H1 (cell line): ENCODE measurements around the gene HMCES. TPM values are rescaled to one million over a fixed set of nuclear protein-coding genes. Genes with fewer than 3 reads are reported as not detected.
A peak's percentile ranks its signal among the peaks of the same experiment; 100 is the strongest.

Experiments used
- CTCF ChIA-PET: fragments of 300-600 bp; sonication (Branson Sonifier 250); formaldehyde crosslinking; loops from one replicate; lab custom pipeline; 2021; ENCODE audit not compliant: partially characterized antibody; lab: Charles Lee
- POLR2A ChIA-PET: fragments of 300-600 bp; sonication (Branson Sonifier 250); formaldehyde crosslinking; loops from one replicate; lab custom pipeline; 2021; ENCODE audit warnings: inconsistent platforms; ENCODE audit not compliant: partially characterized antibody; lab: Charles Lee
- DNase-seq, 2 experiments: peaks; one replicate each; pipeline versions ENCODE4 v3.0.0 to v3.0.0-alpha.2; 2010 to 2022; ENCODE audit warnings: low spot score in 2 of 2, low read depth in 1 of 2, mixed read lengths in 1 of 2
- FAIRE-seq: peaks from 2 replicates; lab custom pipeline; 2011; peaks lifted over from hg19 to GRCh38; lab: Jason Lieb, UNC
- H2AFZ ChIP-seq: 2 replicates; pipeline ENCODE4 v1.8.1; 2012; ENCODE audit warnings: low read length, inconsistent platforms
- H2AK5ac ChIP-seq: 2 replicates; pipeline ENCODE4 v1.6.1; 2013; ENCODE audit warnings: low read depth, low read length
- H2BK120ac ChIP-seq: replicated peaks from 2 replicates; pipeline ENCODE3; 2013; ENCODE audit warnings: low read depth, low read length, inconsistent platforms
- H2BK12ac ChIP-seq: 2 replicates; pipeline ENCODE4 v1.6.1; 2013; ENCODE audit warnings: low read depth, low read length
- H2BK15ac ChIP-seq: 2 replicates; pipeline ENCODE4 v1.6.1; 2013; ENCODE audit warnings: low read length
- H2BK20ac ChIP-seq: 2 replicates; pipeline ENCODE4 v1.6.1; 2013; ENCODE audit warnings: low read length
- H2BK5ac ChIP-seq: 2 replicates; pipeline ENCODE4 v1.6.1; 2013; ENCODE audit warnings: low read depth, low read length
- H3K14ac ChIP-seq: 2 replicates; pipeline ENCODE4 v1.6.1; 2013; ENCODE audit warnings: inconsistent platforms; ENCODE audit not compliant: insufficient read length
- H3K18ac ChIP-seq: 2 replicates; pipeline ENCODE4 v1.6.1; 2013; ENCODE audit warnings: low read length; ENCODE audit errors: extremely low read depth
- H3K23ac ChIP-seq: 2 replicates; pipeline ENCODE4 v1.6.1; 2013; ENCODE audit warnings: inconsistent platforms; ENCODE audit not compliant: insufficient read length
- H3K23me2 ChIP-seq: 2 replicates; pipeline ENCODE4 v1.6.1; 2013; ENCODE audit warnings: low read depth, low read length
- H3K27ac ChIP-seq: 2 replicates; pipeline ENCODE4 v1.6.1; 2011; ENCODE audit warnings: low read depth, low read length, inconsistent platforms
- H3K27me3 ChIP-seq, 4 experiments: replicated peaks in 1 of 4; 1 replicate in 1 of 4; 2 replicates in 3 of 4; pipeline versions ENCODE4 v1.6.1 to v1.8.1; 2011 to 2013; ENCODE audit warnings: low read length in 3 of 4, mild to moderate bottlenecking in 3 of 4, inconsistent platforms in 2 of 4, mixed read lengths in 2 of 4, moderate library complexity in 1 of 4; ENCODE audit not compliant: control insufficient read depth in 3 of 4, insufficient read depth in 3 of 4; ENCODE audit errors: extremely low read depth in 1 of 4
- H3K36me3 ChIP-seq, 4 experiments: 2 replicates each; pipeline versions ENCODE4 v1.6.1 to v1.8.1; 2011 to 2013; ENCODE audit warnings: mild to moderate bottlenecking in 4 of 4, low read length in 3 of 4, moderate library complexity in 2 of 4, control low read depth in 1 of 4, inconsistent platforms in 1 of 4; ENCODE audit not compliant: insufficient read depth in 4 of 4, control insufficient read depth in 2 of 4
- H3K4ac ChIP-seq: replicated peaks from 2 replicates; pipeline ENCODE3; 2013; ENCODE audit warnings: low read length, low read depth, mixed read lengths, inconsistent platforms; ENCODE audit not compliant: insufficient read length
- H3K4me1 ChIP-seq, 4 experiments: replicated peaks in 1 of 4; 1 replicate in 1 of 4; 2 replicates in 3 of 4; pipeline versions ENCODE4 v1.6.1 to v1.8.1; 2011 to 2013; ENCODE audit warnings: low read length in 3 of 4, inconsistent platforms in 2 of 4, mixed read lengths in 1 of 4; ENCODE audit not compliant: insufficient read depth in 4 of 4, control insufficient read depth in 3 of 4
- H3K4me2 ChIP-seq, 2 experiments: 2 replicates each; pipeline versions ENCODE4 v1.6.1 to v1.8.1; 2011 to 2013; ENCODE audit warnings: low read depth in 2 of 2, low read length in 2 of 2, control low read depth in 1 of 2, inconsistent platforms in 1 of 2, mild to moderate bottlenecking in 1 of 2; ENCODE audit not compliant: insufficient read depth in 1 of 2
- H3K4me3 ChIP-seq, 4 experiments: fragments of 200-600, 300-600 bp in 1 of 4; sonication (generic), shearing (Covaris generic), sonication (Bioruptor Twin) in 1 of 4; 2 replicates each; pipeline versions ENCODE4 v1.5.1 to v1.8.1; 2011 to 2016; ENCODE audit warnings: low read length in 4 of 4, low read depth in 3 of 4, control low read depth in 2 of 4, inconsistent platforms in 2 of 4, mild to moderate bottlenecking in 2 of 4, mixed read lengths in 1 of 4, moderate library complexity in 1 of 4; ENCODE audit not compliant: insufficient read depth in 2 of 4; ENCODE audit errors: extremely low read depth in 1 of 4
- H3K56ac ChIP-seq: replicated peaks from 2 replicates; pipeline ENCODE3; 2013; ENCODE audit warnings: low read depth, mild to moderate bottlenecking, mixed read lengths, low read length, inconsistent platforms; ENCODE audit not compliant: insufficient read length
- H3K79me1 ChIP-seq: 2 replicates; pipeline ENCODE4 v1.6.1; 2013; ENCODE audit warnings: low read depth, low read length, control low read depth
- H3K79me2 ChIP-seq, 2 experiments: 2 replicates each; pipeline versions ENCODE4 v1.6.1 to v1.8.1; 2012 to 2013; ENCODE audit warnings: low read length in 2 of 2, mild to moderate bottlenecking in 2 of 2, inconsistent platforms in 1 of 2; ENCODE audit not compliant: insufficient read depth in 2 of 2, control insufficient read depth in 1 of 2
- H3K9ac ChIP-seq, 4 experiments: replicated peaks in 1 of 4; 1 replicate in 1 of 4; 2 replicates in 3 of 4; pipeline versions ENCODE4 v1.6.1 to v1.8.1; 2011 to 2013; ENCODE audit warnings: low read depth in 3 of 4, low read length in 3 of 4, control low read depth in 2 of 4, mild to moderate bottlenecking in 2 of 4, moderate library complexity in 2 of 4, inconsistent platforms in 1 of 4; ENCODE audit errors: extremely low read depth in 1 of 4
- H3K9me3 ChIP-seq, 2 experiments: 2 replicates each; pipeline versions ENCODE4 v1.6.1 to v1.8.1; 2012 to 2013; ENCODE audit warnings: mild to moderate bottlenecking in 2 of 2, moderate library complexity in 2 of 2, control low read depth in 1 of 2, inconsistent platforms in 1 of 2, low read depth in 1 of 2, low read length in 1 of 2, mixed read lengths in 1 of 2; ENCODE audit not compliant: insufficient read depth in 2 of 2
- H4K20me1 ChIP-seq, 2 experiments: replicated peaks in 1 of 2; 2 replicates each; pipeline versions ENCODE3 to v1.8.1; 2011 to 2013; ENCODE audit warnings: inconsistent platforms in 2 of 2, low read length in 2 of 2, mild to moderate bottlenecking in 1 of 2; ENCODE audit not compliant: insufficient read depth in 2 of 2, control insufficient read depth in 1 of 2
- H4K5ac ChIP-seq: 2 replicates; pipeline ENCODE4 v1.6.1; 2013; ENCODE audit warnings: low read length, low read depth, mixed read lengths, inconsistent platforms; ENCODE audit not compliant: insufficient read length
- H4K8ac ChIP-seq: 2 replicates; pipeline ENCODE4 v1.8.0; 2013; ENCODE audit warnings: mild to moderate bottlenecking, moderate library complexity, low read length, inconsistent platforms; ENCODE audit not compliant: insufficient read depth; ENCODE audit errors: extremely low read depth
- H4K91ac ChIP-seq: replicated peaks from 2 replicates; pipeline ENCODE3; 2013; ENCODE audit warnings: low read length, mixed read lengths, inconsistent platforms; ENCODE audit not compliant: insufficient read length
- EGR1 ChIP-seq: IDR thresholded peaks from 2 replicates; pipeline ENCODE4 v1.6.1; 2011; ENCODE audit warnings: low read depth, low read length, borderline replicate concordance
- HDAC6 ChIP-seq: IDR thresholded peaks from one replicate; pipeline ENCODE4 v1.7.1; 2012; ENCODE audit warnings: low read depth, mild to moderate bottlenecking, inconsistent platforms, low read length, moderate library complexity
- POLR2AphosphoS5 ChIP-seq: IDR thresholded peaks from 2 replicates; pipeline ENCODE4 v1.6.1; 2011; ENCODE audit warnings: low read depth, low read length
- RFX5 ChIP-seq: IDR thresholded peaks from 2 replicates; pipeline ENCODE4 v1.6.1; 2011; ENCODE audit warnings: low read depth, low read length, improper control_type of control experiment, borderline replicate concordance
- SIRT6 ChIP-seq: IDR thresholded peaks from one replicate; pipeline ENCODE4 v1.7.1; 2012; ENCODE audit warnings: low read length, inconsistent platforms
- SP1 ChIP-seq: IDR thresholded peaks from 2 replicates; pipeline ENCODE4 v1.6.1; 2011; ENCODE audit warnings: low read depth, low read length
- WGBS, 2 experiments: shearing (Covaris generic) in 1 of 2; methylation state at CpG; one replicate each; pipeline versions ENCODE4 v1.1.6 to v1.1.7; 2013 to 2015; ENCODE audit warnings: low lambda C conversion rate in 2 of 2, mixed read lengths in 2 of 2, inconsistent platforms in 1 of 2, low coverage in 1 of 2, missing lambda C conversion rate in 1 of 2; ENCODE audit not compliant: insufficient replicate concordance in 2 of 2, insufficient coverage in 1 of 2, insufficient read length in 1 of 2; ENCODE audit errors: extremely low coverage in 1 of 2, missing lambda C conversion rate in 1 of 2; 5-methylcytosine and 5-hydroxymethylcytosine counted together
- polyA plus RNA-seq, 7 experiments: library from polyadenylated mRNA; depleted of rRNA in 3 of 7; stranded (reverse) in 5 of 7; unstranded in 2 of 7; fragments of >200 nt in 5 of 7; fragments of 200-250 nt in 2 of 7; gene quantifications; 1 replicate in 5 of 7; 2 replicates in 1 of 7; 4 replicates in 1 of 7; pipeline versions ENCODE4 v1.2.1 to v1.2.3, GENCODE V29; 2011 to 2013; ENCODE audit warnings: missing spikeins in 2 of 7, mixed read lengths in 2 of 7
- total RNA-seq: library from RNA; stranded (reverse); fragmentation: NEBNext Ultra II Directional; extraction: Animal tissue kit (Norgen Biotek cat#: 25700); gene quantifications from 2 replicates; pipeline ENCODE4 v1.2.1, GENCODE V29; 2021

Gene HMCES
- total and polyA plus RNA-seq, 2 of the 8 experiments (the other 6 are each of a cell fraction or from before 2014, with no cell fraction given) = 27.6 to 49.5 TPM

DNA sequence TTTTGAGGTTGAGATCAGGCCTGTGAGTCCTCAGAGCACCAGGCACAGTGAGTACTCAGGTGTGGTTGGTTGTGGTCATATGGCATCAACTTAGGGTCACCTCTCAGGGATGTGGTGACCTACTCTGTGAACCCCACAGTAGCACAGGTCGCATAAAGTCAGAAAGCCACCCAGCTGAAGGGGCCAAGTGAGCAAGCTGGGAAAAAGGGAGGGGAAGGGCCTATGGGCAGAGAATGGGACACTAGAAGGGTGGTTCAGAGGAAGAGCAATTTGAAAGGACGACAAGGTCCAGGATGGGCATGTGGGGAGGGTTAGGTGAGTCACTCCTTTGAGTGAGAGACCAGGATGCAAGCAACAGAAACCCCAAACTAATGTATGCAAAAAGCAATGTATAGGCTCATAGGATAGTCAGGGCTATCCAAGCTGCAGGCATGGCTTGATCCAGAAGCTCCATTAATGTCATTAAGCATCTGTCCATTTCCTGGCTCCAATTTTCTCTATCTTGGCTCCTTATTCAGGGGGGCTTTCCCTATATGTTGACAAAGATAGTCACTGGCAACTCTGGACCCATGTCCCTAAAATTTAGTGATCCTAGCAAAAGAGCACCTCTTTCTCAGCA, 33.5 kb downstream of the HMCES start:
- Histone ChIP-seq H3K79me2 (peaks cover 0 to 6% of the 10 kb centered on the region in 2 experiments; a peak in 1 of 4 replicates), H3K27ac (no peak overlapping the region), H2BK120ac (no peak overlapping the region), H3K4me3 (no peak overlapping the region), H2AFZ (no peak overlapping the region), H3K9me3 (no peaks in the 10 kb centered on the region), H3K23ac (no peak overlapping the region), H3K56ac (no peak overlapping the region), H3K9ac (no peak overlapping the region), H4K8ac (no peak overlapping the region), H2BK12ac (no peak overlapping the region; the same call in 1 of the 2 replicates), H3K4ac (no peak overlapping the region), H3K36me3 (no peaks in the 10 kb centered on the region)
- 85% methylated on average over 2 of the region's 2 CpGs; no CpG with 5 or more reads in 1 of the 2 experiments for WGBS, 2 experiments
- TF ChIP-seq RFX5 (no peak), POLR2AphosphoS5 (peak; percentile 8; the same call in 1 of the 2 replicates), HDAC6 (no peak), SP1 (no peak), EGR1 (no peak), SIRT6 (no peak)
- TF ChIP-seq, all 59 proteins: peak for 1
- Histone ChIP-seq H3K23me2 (peaks cover 2% of the 10 kb centered on the region; the same call in 1 of the 2 replicates), H3K14ac (no peak overlapping the region), H3K18ac (no peak overlapping the region), H2BK20ac (no peak overlapping the region), H3K4me2 (no peak overlapping the region), H4K91ac (no peak overlapping the region), H4K20me1 (peaks cover 0 to 2% of the 10 kb centered on the region in 2 experiments), H2AK5ac (no peak overlapping the region; the same call in 1 of the 2 replicates), H2BK15ac (0 out of 2 replicates have a peak overlapping the region, but pooled peaks have one; percentile 75), H3K27me3 (no peaks in the 10 kb centered on the region), H2BK5ac (no peak overlapping the region), H3K79me1 (no peaks in the 10 kb centered on the region), H3K4me1 (peaks cover 4 to 9% (median 5%) of the 10 kb centered on the region in 4 experiments), H4K5ac (no peak overlapping the region)
- ChIA-PET POLR2A (interaction anchor here (1.0 to 2.1 kb wide), 5 partner anchors 9 to 113 kb away, joined by 3 to 5 read pairs (median 4); partner anchors contain the start of gene COPG1), CTCF (interaction anchor here (0.7 to 1.4 kb wide), 4 partner anchors 12 to 180 kb away, joined by 3 to 6 read pairs (median 4); no protein-coding TSS in a partner anchor)
- DNase-seq = no peak
- no peak for FAIRE-seq
